HG03558 (cell line): ENCODE results near the gene MINDY4.

Experiments used
- ATAC-seq: cut with Tn5 transposase; IDR thresholded peaks from one replicate; pipeline ENCODE4 v1.9.1; 2021; ENCODE audit warnings: moderate number of reproducible peaks; ENCODE audit not compliant: unreplicated experiment; ENCODE audit errors: extremely low read depth

Gene MINDY4

DNA sequence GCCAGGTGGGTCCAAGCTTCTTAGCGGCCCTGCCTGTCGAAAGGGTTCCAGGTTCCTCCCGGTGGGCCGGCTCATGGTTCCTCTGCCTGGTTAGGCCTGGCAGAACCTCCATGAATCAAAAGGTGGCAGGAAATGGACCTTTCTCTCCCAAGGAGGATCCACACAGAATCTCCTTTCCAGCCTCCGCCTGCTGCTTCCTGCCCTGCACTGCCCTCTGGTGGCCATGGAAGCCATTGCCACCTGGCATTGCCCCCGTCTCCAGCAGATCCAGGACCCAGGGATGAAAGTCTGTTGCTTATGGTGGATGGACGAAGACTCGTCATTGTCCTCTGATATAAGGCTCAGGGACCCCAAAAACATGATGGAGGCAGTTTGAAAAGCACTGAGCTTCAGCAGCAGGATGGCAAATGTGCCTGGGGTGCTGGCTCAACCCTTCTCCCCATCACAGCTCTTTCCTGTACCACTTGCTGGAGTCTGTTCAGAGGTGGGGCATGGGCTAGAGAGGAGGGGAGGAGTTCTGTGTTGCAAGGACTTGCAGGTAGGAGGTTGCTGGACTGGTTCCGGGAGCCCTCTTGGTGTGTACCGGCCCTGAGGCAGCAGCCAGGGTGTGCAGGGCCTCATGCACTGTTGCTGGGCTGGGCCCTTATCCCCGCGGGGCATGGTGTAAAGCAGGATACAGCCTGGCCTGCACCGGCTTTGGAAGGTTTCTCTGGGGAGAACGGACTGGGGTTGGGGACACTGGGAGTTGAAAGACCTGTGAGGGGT lies 30.6 kb upstream of the MINDY4 start:
- no peak for ATAC-seq

DNA sequence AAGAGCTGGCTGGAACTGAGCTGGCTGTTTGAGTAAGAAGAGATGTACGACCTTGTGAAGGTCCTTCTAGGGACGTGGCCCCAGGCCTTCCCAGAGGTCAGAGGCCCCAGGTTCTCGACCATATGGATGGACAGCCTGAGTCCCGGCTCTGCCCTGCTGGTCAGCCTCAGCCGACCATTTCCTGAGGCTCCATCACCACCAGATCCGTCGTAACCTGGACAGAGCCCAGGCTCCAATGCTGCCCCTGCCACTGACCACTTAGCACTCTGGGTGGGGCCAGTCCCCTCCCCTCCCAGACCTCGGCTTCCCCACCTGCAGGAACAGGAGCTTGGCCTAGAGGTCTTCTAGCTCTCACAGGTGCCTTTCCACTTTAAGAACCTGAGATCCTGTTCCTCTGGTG lies 29.9 kb upstream of the MINDY4 start:
- no peak for ATAC-seq

DNA sequence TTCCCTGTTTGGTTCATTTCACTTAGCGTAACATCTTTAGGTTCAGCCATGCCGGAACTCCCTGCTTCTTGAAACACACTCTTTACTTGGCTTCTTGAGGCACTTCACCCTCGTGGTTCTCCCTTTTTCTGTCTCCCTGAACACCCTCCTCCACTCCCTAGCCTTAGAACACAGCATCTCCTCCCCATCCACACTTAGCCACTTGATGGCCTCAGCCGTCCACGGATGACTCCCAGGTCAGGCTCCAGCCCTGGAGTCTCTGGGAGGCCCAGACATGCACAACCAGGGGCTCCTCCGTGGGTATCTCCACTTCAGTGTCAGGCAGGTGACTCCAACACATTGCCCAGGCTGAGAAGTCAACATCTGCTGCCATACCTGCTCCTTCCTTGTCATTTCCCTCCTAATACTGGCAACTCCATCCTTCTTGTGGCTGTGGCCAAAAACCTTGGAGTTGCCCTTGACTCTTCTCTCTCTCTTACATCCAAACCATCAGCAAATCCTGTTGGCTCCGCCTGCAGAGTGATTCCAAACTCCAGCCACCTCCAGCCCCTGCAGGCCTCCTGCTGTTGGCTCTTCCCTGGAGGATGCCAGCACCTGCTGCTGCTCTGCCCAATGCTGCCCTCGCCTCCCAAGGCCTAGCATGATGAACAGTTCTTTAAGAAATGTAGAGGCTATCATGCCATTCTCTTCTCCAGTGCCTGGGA lies 27.7 kb upstream of the MINDY4 start:
- ATAC-seq: no peak

DNA sequence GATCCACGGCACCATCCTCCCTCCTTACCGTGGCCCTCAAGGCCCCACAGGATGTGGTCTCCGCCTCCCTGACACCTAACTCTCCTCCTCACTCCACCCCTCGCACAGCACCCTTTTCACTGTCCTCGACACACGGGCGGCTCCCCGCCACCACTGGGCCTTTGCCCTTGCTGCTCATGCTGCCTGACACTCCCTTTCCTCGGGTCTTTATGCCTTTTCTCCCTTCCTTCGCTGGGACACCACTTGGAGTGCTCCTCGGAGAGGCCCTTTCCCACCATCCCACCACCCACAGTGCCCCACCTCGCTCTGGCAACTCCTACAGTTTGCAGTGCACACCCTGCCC lies 27.2 kb upstream of the MINDY4 start:
- ATAC-seq: no peak

DNA sequence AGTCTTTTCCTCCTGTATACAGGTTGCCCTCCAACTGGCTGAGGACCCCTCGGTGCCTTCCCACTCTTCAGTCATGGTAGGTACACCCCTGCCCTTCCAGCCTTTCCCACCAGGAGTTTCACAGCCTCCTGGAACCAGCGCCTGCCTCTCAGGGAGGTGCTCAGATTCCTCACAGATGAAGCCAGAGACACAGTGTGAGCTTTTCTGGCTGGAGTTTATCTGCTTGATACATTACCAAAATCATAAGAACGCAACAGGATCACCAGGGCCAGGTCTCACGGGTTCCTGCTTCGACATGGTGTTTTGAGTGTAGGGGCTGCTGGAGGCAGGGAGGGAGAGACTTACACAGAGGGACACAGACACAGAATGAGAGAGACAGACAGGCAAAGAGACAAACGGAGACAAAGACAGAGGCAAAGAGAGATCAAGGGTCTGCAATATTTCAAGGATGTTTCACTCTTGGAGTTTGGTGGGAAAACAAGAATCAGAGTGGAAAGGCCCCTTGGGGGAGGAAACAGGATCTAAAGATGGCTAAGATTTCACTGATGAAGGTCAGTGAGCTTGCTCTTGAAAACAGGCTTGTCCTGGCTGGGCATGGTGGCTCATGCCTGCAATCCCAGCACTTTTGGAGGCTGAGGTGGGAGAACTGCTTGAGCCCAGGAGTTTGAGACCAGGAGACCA lies 25.8 kb upstream of the MINDY4 start:
- no peak for ATAC-seq

DNA sequence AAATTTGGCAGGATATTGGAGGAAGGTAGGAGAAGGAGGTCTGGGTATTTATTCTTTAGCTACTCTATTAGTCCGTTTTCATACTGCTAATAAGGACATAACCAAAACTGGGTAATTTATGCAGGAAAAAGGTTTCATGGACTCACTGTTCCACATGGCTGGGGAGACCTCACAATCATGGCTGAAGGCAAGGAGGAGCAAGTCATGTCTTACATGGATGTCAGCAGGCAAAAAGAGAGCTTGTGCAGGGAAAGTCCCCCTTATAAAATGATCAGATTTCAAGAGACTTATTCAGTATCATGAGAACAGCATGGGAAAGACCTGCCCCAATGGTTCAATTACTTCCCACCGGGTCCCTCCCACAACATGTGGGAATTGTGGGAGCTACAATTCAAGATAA lies 21.2 kb upstream of the MINDY4 start:
- ATAC-seq: no peak

DNA sequence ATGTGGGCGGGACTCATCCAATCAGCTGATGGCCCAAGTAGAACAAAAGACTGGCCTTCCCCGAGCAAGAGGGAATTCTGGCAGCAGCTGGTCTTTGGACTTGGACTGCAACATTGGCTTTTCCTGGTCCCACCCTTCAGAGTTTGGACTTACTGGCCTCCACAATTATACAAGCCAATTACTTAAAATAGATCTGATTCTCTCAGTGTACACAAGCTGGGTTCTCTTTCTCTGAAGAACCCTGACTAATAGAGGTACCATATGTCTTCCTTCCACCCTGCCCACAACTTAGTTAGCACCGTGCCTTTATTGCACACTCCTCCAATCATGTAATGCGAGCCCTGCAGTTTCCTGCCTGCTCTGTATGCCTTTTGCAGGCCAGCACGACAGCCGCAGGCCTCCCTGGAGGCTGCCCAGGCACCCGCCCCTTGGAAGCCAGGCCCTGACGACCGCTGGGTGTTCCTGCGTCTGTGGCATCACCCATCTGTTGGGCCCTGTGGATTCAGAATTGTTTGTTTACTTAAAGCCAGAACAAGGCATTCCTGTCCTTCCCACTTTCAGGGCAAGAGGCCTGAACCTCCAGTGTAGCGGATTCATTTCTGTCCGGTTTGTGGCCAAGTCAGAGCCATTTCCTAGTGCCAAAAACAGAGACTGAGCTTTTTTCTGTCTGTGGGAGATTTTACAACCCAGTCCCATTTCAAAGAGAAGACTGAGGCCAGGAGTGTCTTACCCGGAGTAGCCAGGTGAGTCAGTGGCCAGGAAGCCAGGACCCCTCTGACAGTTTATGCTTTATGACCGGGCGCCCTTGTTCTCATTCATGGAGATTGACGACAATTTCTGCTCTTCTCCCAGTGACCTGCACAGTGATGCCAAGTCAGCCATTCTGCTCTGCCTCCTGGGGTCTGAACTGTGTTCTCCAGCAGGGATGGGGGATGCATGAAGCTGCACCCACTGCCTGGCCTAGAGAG lies 20.2 kb upstream of the MINDY4 start:
- no peak for ATAC-seq

DNA sequence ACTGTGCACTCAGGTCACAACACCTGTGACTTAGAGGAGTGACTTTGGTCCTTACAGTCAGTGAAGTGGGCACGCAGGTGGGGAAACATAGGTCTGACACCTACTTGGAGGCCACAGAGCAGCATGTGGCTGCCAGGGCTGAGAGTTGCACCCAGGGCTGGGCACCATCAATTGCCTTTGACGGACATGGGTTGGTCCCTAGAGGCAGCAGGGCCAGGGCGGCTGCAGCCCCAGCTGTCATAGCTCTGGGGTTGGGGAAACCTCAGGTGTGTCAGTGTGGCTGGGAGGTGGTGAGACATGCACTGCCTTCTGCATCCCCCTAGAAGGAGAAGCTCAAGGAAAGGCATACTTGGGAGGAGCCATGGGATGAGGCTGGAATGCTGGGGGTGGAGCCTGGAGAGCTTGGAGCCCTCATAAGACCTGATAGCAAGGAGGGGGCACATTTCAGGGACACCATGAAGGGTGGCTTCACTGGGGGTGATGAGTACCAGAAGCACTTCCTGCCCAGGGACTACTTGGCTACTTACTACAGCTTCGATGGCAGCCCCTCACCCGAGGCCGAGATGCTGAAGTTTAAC lies 19.4 kb upstream of the MINDY4 start, which contains the start of gene INMT:
INMT (plus strand) TSS at position 440 of the 578 bp plus-strand sequence; CDS start at position 456, 16 bp downstream.
- ATAC-seq: no peak

DNA sequence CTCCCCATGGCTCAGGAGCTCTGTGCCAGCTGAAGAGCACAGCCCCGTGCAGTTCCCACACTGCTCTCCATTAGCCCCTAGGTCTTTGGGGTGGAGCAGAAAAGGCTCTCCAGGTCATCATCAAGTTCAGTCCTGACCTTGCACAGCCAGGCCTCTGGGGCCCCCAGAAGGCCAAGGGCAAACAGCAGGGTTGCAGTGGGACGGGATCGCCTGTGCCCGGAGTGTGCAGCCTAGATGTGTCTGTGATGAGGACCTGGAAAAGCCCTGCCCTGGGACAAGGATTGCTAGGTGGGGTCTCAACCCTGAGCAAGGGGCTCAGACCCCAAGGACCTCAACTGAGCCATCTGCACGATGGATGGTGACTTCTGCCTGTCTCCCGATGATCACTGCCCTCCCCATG lies 18.7 kb upstream of the MINDY4 start:
- no peak for ATAC-seq

DNA sequence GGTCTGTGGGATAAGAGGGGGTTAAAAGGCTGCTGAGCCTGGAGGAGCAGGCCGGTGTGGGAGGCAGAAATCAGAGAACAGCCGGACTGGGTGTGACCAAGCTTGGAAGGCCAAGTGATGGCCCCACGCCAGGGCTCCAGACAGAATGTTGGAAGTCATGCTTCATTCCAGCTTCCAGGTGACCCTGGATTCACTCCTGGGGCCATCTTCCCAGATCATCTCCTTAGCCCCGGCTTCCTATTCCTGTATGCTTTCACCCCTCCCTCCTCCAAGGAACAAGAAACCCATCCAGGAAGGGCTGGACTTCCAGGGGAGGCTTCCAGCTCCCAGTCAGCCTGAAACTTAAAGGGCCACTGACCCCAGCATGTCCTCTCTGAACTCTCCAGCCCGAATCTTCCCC lies 18.2 kb upstream of the MINDY4 start:
- no peak for ATAC-seq

DNA sequence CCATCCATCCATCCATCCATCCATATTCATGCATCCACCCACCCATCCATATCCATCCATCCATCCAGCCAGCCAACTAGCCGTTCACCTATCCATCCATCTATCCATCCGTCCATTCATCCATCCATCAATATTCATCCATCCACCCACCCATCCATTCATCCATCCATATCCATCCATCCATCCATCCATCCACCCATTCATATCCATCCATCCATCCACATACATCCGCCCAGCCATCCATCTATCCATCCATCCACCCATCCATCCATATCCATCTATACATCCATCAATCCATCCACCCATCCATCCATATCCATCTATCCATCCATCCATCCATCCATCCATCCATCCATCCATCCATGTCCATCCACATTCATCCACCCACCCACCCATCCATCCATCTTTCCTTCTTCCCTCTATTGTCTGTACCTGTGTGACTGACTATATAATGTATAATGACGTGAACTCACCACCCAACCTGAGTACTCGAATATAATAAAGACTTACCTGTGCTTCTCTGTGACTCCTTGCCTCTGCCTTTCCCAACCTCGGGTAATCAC lies 16.8 kb upstream of the MINDY4 start:
- no peak for ATAC-seq

DNA sequence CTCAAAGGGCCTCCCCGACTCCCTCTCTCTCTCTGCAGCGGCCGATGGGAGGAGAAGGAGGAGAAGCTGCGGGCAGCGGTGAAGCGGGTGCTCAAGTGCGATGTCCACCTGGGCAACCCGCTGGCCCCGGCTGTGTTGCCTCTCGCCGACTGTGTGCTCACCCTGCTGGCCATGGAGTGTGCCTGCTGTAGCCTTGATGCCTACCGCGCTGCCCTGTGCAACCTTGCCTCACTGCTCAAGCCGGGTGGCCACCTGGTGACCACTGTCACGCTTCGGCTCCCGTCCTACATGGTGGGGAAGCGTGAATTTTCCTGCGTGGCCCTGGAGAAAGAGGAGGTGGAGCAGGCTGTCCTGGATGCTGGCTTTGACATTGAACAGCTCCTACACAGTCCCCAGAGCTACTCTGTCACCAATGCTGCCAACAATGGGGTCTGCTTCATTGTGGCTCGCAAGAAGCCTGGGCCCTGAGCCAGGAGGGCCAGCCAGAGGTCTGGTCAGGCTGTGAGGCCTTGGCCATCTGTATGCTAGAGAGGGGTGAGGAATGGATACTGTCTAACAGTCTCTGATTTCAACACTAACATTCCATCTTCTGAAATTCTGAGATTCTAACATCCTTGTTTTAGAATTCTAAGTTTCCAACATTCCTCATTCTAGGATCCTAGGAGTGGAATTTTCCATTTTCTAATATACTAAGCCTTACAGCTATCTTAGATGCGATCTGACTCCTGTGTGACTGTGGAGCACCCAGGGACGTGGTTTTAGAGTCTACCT lies 15.6 kb upstream of the MINDY4 start:
- no peak for ATAC-seq

DNA sequence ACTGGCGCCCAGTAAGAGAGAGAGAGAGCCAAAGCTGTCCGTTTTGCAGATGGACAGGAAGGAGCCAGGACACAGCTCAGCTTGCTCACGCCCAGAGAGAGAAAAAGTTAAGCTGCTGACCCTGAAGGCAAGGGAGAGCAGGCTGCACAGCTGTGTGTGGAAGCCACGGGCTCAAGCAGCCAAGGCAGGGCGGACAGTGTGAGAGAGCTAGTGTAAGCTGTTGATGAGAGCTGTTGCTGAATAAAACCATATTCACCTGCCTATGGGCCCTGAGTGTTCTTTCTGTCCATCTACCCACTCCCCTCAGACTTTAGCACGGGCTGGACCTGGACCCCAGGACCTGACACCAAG lies 13.9 kb upstream of the MINDY4 start:
- no peak for ATAC-seq

DNA sequence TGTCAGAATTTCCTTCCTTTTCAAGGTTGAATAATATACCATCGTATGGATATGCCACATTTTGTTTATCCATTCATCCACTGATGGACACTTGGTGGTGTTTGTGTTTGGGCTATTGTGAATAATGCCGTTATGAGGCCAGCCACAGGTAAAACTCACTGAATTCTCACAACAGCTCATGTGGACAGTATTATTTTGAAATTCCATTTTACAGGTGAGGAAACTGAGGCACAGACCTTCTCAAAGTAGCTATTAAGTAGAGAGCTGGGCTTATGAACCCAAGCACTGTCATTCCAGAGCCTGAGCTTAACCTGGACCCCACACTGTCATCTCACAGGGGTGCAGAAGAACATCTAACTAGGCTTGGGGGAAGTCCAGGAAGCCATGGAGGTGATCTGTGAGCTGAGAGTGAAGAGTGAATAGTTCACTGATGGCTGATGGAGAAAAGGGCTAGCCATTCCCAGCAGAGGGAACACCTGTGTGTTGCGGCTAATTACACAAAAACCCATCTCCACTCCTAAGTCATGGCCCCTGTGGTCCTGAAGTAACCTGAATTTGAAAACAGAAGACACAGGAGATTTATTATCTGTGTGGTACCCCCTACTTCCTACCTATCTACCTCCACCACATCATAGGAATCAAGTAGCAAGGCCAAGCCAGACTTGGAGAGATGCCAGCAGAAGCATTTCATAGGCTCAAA lies 10.6 kb upstream of the MINDY4 start:
- no peak for ATAC-seq

DNA sequence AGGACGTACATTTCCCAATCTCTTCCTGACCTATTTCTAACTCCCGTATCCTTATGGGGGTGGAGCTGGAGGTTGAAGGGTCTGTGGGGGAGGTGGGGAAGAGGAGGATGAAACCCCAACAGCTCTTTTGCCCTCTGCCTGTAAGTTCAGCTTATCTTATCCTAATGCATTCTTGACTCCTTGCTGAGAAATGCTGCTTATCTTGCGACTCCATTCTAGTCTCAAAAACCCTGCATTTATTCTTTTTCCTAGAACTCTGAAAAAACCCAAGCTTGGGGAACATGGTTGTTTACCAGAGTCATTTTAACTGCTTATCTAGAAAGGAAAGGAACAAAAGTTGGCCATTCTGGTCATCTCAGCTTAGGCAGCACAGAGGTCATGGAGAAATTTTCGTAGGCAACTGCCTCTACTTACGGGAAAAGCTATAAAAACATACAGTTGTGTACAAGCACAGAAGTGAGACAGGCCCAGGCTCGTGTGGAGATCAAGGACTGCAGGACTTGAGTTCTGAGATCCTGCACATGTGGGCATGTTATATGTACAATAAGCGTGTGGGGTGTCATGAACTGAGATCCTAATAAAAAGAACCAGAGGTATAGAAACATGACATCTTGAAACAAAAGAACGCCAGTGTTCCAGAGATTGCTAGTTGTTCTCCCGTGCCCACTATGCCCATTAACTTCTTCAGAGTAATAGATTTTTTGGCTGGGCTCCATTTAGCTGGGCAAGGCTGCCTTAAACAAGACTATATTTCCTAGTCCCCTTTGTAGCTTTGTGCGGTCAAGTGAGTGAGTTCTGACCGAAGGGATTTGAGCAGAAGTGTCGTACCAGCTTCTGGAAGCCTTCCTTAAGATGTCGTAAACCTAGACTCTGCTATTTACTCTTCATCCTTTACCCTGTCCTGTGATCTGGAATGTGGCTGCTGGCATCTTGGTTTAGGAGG lies 9.7 kb upstream of the MINDY4 start:
- ATAC-seq: no peak

DNA sequence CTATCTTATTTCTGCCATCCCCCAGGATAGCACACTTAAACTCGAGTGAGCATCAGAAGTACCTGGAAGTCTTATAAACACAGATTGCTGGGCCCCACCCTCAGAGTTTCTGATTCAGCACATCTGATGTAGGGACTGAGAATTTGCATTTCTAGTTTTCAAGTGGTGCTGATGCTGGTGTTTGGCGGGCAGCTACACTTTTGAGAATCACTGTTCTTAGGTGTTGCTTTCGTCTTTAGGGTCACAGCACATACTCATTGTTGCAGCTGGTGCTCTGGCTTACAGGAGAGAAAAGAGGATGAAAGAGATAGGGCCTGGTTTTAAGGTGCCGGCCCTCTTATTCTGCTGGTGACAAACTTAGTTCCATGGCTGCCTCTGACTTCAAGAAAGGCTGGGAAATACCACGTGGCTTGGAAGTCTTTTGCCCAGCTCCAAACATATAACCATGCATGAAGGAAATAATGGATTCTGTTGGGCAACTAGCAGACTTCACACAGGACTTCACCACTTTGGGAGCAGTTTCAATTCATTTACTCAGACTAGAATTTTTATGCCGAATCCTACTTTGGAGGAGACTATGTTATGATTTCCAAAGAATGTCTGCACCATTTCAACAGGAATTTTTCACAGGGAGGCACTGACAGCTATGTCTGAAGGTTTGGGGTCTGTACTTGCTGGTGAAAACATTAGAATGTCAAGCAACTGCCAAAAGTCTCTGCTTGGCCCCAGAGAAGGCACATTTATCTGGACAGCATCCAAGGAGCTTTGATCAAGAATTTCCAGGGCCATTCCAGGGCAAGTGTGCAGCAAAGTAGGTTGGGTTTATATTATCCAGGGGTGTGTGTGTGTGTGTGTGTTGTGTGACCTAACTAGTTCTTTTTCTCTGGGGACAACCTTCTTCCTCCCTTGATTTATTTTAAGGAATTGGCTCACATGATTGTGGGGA lies 6.9 kb upstream of the MINDY4 start:
- ATAC-seq: peak; percentile 94
